SIG-M5 (cell line): ENCODE results near the gene FOXRED2.

Experiments used
- DNase-seq: peaks from one replicate; lab custom pipeline; 2025; lab: John Stamatoyannopoulos, UW

Gene FOXRED2

GRCh38 chr22:36514766-36515165 lies 7.9 kb upstream of the FOXRED2 start:
- no peak for DNase-seq

- DNase-seq: no peak
These were observed 6.2 kb upstream of the FOXRED2 start for GRCh38 chr22:36512991-36513390.

- no peak for DNase-seq
These were observed 5.5 kb upstream of the FOXRED2 start for GRCh38 chr22:36512333-36512732.

GRCh38 chr22:36510966-36511881 lies 4.4 kb upstream of the FOXRED2 start:
- DNase-seq: no peak

GRCh38 chr22:36510384-36510783 lies 3.5 kb upstream of the FOXRED2 start:
- no peak for DNase-seq

GRCh38 chr22:36507518-36508010 lies 724 bp upstream of the FOXRED2 start:
- DNase-seq: no peak

GRCh38 chr22:36505998-36506635 lies 723 bp downstream of the FOXRED2 start:
- DNase-seq: no peak

- DNase-seq: no peak
These were observed 8.8 kb downstream of the FOXRED2 start for GRCh38 chr22:36497910-36498665.

- peak; percentile 75 for DNase-seq
These were observed 13.1 kb downstream of the FOXRED2 start for GRCh38 chr22:36493690-36494110.

GRCh38 chr22:36492109-36492508 lies 14.7 kb downstream of the FOXRED2 start:
- no peak for DNase-seq

- no peak for DNase-seq
These were observed 15.7 kb downstream of the FOXRED2 start for GRCh38 chr22:36491155-36491554.

- DNase-seq: no peak
These were observed 20.0 kb downstream of the FOXRED2 start for GRCh38 chr22:36486619-36487384.

- DNase-seq: peak; percentile 66
These were observed 25.3 kb downstream of the FOXRED2 start, which contains the start of gene TXN2 for GRCh38 chr22:36481393-36482168. TSS of gene TXN2 (minus strand) at chr22:36481640. CDS start at chr22:36480837, 803 bp downstream.

GRCh38 chr22:36480941-36481392 lies 25.9 kb downstream of the FOXRED2 start:
- DNase-seq: no peak

GRCh38 chr22:36478966-36479365 lies 27.9 kb downstream of the FOXRED2 start:
- DNase-seq: no peak

- no peak for DNase-seq
These were observed 31.5 kb downstream of the FOXRED2 start for GRCh38 chr22:36475341-36475740.

- DNase-seq: no peak
These were observed 34.2 kb downstream of the FOXRED2 start for GRCh38 chr22:36472689-36473088.

- DNase-seq: no peak
These were observed 35.5 kb downstream of the FOXRED2 start for GRCh38 chr22:36471341-36471821.

GRCh38 chr22:36470994-36471331 lies 35.9 kb downstream of the FOXRED2 start:
- DNase-seq: no peak

- no peak for DNase-seq
These were observed 36.5 kb downstream of the FOXRED2 start for GRCh38 chr22:36470162-36470993.
